ENCODE measurements around the gene FBXO31. TPM values are rescaled to one million over a fixed set of nuclear protein-coding genes. Genes with fewer than 3 reads are reported as not detected.

The FBXO31 gene
- total and polyA plus RNA-seq, 10 of the 15 experiments (the other 5 are each of a cell fraction or from before 2014, with no cell fraction given), result 0.19 to 33.1 (median 10.3) TPM

- TF ChIP-seq PAX5 (IDR thresholded peaks at IDR 0.05; ENCODE audit: borderline replicate concordance, low read depth, low read length) (peak; percentile 62), SMAD1 (IDR thresholded peaks at IDR 0.05; ENCODE audit: low read depth, partially characterized antibody) (no peak), CHD1 (IDR thresholded peaks at IDR 0.05; ENCODE audit: low read depth, low read length) (no peak), KAT2A (conservative IDR thresholded peaks at IDR 0.05; ENCODE audit: control insufficient read depth, low read depth, low read length) (no peak), ZBED1 (IDR thresholded peaks at IDR 0.05; ENCODE audit: borderline replicate concordance) (no peak), ZNF384 (IDR thresholded peaks at IDR 0.05; ENCODE audit: borderline replicate concordance, low read depth, low read length) (no peak), CHD4 (IDR thresholded peaks at IDR 0.05) (no peak), PML (IDR thresholded peaks at IDR 0.05; ENCODE audit: low read length) (peak; percentile 61; the same call in 1 of the 2 replicates), HDGF (IDR thresholded peaks at IDR 0.05) (no peak), ZBTB4 (CRISPR knock-in tag; IDR thresholded peaks at IDR 0.05) (no peak), CHD2 (IDR thresholded peaks at IDR 0.05; ENCODE audit: borderline replicate concordance, low read depth, low read length) (peak; percentile 84), RAD21 (IDR thresholded peaks at IDR 0.05; ENCODE audit: insufficient read depth, low read depth, low read length) (no peak), TARDBP (IDR thresholded peaks at IDR 0.05; ENCODE audit: borderline replicate concordance) (peak; percentile 87), SREBF1 (IDR thresholded peaks at IDR 0.05; ENCODE audit: low read length) (no peak), MYB (IDR thresholded peaks at IDR 0.05; ENCODE audit: borderline replicate concordance, low read depth, low read length) (peak; percentile 66; the same call in 1 of the 2 replicates), NR2C1 (IDR thresholded peaks at IDR 0.05) (peak; percentile 94), SREBF2 (IDR thresholded peaks at IDR 0.05; ENCODE audit: low read length) (no peak), E2F4 (IDR thresholded peaks at IDR 0.05; ENCODE audit: low read depth, low read length) (no peak), ZNF24 (IDR thresholded peaks at IDR 0.05) (no peak), FOS (IDR thresholded peaks at IDR 0.05; ENCODE audit: borderline replicate concordance, extremely low read depth, insufficient read length) (no peak), JUNB (IDR thresholded peaks at IDR 0.05) (no peak), ESRRA (IDR thresholded peaks at IDR 0.05; ENCODE audit: low read length) (0 out of 2 replicates have a peak, but pooled peaks have one; percentile 25), CBX5 (IDR thresholded peaks at IDR 0.05; ENCODE audit: low read depth) (no peak), NFYB (IDR thresholded peaks at IDR 0.05; ENCODE audit: insufficient read depth, low read depth, low read length) (0 out of 2 replicates have a peak, but pooled peaks have one; percentile 9)
- TF ChIP-seq, protein P1, sequence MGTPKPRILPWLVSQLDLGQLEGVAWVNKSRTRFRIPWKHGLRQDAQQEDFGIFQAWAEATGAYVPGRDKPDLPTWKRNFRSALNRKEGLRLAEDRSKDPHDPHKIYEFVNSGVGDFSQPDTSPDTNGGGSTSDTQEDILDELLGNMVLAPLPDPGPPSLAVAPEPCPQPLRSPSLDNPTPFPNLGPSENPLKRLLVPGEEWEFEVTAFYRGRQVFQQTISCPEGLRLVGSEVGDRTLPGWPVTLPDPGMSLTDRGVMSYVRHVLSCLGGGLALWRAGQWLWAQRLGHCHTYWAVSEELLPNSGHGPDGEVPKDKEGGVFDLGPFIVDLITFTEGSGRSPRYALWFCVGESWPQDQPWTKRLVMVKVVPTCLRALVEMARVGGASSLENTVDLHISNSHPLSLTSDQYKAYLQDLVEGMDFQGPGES (IDR thresholded peaks at IDR 0.05), result peak; percentile 55; the same call in 1 of the 2 replicates
Observed at GRCh38 chr16:87391950-87392820, 8.6 kb upstream of the FBXO31 start, which contains the start of gene MAP1LC3B (continued).
